GM21717 (cell line): ENCODE measurements around the gene RAP1GDS1.
"Not testable (repeated sequence)": the region's sequence is repeated elsewhere in the genome, so short reads cannot be mapped to it uniquely, and the experiment has no call there.

Experiments
- ATAC-seq: cut with Tn5 transposase; IDR thresholded peaks from one replicate; pipeline ENCODE4 v1.9.1; 2021; ENCODE audit warnings: mild to moderate bottlenecking, moderate library complexity; ENCODE audit not compliant: unreplicated experiment

RAP1GDS1 gene

GRCh38 chr4:98345838-98346237 is 84.7 kb downstream of the RAP1GDS1 start:
- ATAC-seq, result no peak

- ATAC-seq, result no peak
These were observed 91.2 kb downstream of the RAP1GDS1 start for GRCh38 chr4:98352396-98352795.

- ATAC-seq, result no peak
These were observed 91.8 kb downstream of the RAP1GDS1 start for GRCh38 chr4:98352940-98353339.

GRCh38 chr4:98358630-98359248 is 97.6 kb downstream of the RAP1GDS1 start:
- ATAC-seq, result no peak

GRCh38 chr4:98359646-98360045 is 98.5 kb downstream of the RAP1GDS1 start:
- ATAC-seq, result no peak

GRCh38 chr4:98363431-98363830 is 102.2 kb downstream of the RAP1GDS1 start:
- no peak for ATAC-seq

GRCh38 chr4:98366275-98366674 is 105.1 kb downstream of the RAP1GDS1 start:
- not testable (repeated sequence) for ATAC-seq

- ATAC-seq, result not testable (repeated sequence)
These were observed 106.8 kb downstream of the RAP1GDS1 start for GRCh38 chr4:98368000-98368399.

GRCh38 chr4:98369322-98369721 is 108.1 kb downstream of the RAP1GDS1 start:
- ATAC-seq, result no peak

- no peak for ATAC-seq
These were observed 113.5 kb downstream of the RAP1GDS1 start for GRCh38 chr4:98374643-98375042.

- no peak for ATAC-seq
These were observed 116.4 kb downstream of the RAP1GDS1 start for GRCh38 chr4:98377559-98377958.

GRCh38 chr4:98381306-98381705 is 120.1 kb downstream of the RAP1GDS1 start:
- ATAC-seq, result no peak

- ATAC-seq, result no peak
These were observed 122.4 kb downstream of the RAP1GDS1 start for GRCh38 chr4:98383431-98384106.

GRCh38 chr4:98385831-98386230 is 124.6 kb downstream of the RAP1GDS1 start:
- ATAC-seq, result no peak

GRCh38 chr4:98387345-98388026 is 126.3 kb downstream of the RAP1GDS1 start:
- ATAC-seq, result no peak

GRCh38 chr4:98394134-98394533 is 132.9 kb downstream of the RAP1GDS1 start:
- no peak for ATAC-seq

GRCh38 chr4:98399915-98400314 is 138.7 kb downstream of the RAP1GDS1 start:
- no peak for ATAC-seq

GRCh38 chr4:98406819-98407218 is 145.6 kb downstream of the RAP1GDS1 start:
- no peak for ATAC-seq

- no peak for ATAC-seq
These were observed 150.5 kb downstream of the RAP1GDS1 start for GRCh38 chr4:98411731-98412130.

GRCh38 chr4:98416844-98417243 is 155.7 kb downstream of the RAP1GDS1 start:
- no peak for ATAC-seq

GRCh38 chr4:98420151-98420550 is 159.0 kb downstream of the RAP1GDS1 start:
- not testable (repeated sequence) for ATAC-seq

- ATAC-seq, result no peak
These were observed 159.9 kb downstream of the RAP1GDS1 start for GRCh38 chr4:98421111-98421510.
